Measurements from ENCODE around the gene FOXRED1. TPM values are rescaled to one million over a fixed set of nuclear protein-coding genes. Genes with fewer than 3 reads are reported as not detected.

Gene FOXRED1
- total and polyA plus RNA-seq, 2 donors (not counting 1 experiment from before 2014, with no cell fraction given), result 26.1 to 46.0 TPM

- ChIA-PET POLR2A (no interaction called here), CTCF (no interaction called here)
- Histone ChIP-seq H2AFZ (ENCODE audit: insufficient read depth, low read depth, low read length, poor library complexity, severe bottlenecking) (peak overlapping the region; percentile 84), H3K79me2 (ENCODE audit: control insufficient read depth, insufficient read depth, low read length) (peaks cover 40% of the 10 kb centered on the region), H3K27ac (ENCODE audit: low read length in 2 of 2) (peak overlapping the region; percentile 94 to 95), H3K9ac (ENCODE audit: low read length) (peak overlapping the region; percentile 86), H3K4me3 (ENCODE audit: control extremely low read depth in 1 of 5, extremely low read depth in 1 of 5, insufficient read depth in 1 of 5, low read depth in 2 of 5, low read length in 4 of 5) (peak overlapping the region; percentile 83 to 98 (median 89)), H3K36me3 (replicated peaks in 1 of 2; ENCODE audit: control extremely low read depth in 1 of 2, control insufficient read depth in 1 of 2, extremely low read depth in 1 of 2, insufficient read depth in 2 of 2, low read length in 1 of 2) (peaks cover 3 to 48% of the 10 kb centered on the region in 2 experiments), H3K4me2 (replicated peaks; ENCODE audit: low read depth, low read length, poor library complexity, severe bottlenecking) (peak overlapping the region; percentile 86), H3K4me1 (ENCODE audit: control insufficient read depth in 2 of 2, insufficient read depth in 2 of 2, low read length in 2 of 2) (peaks cover 14 to 20% of the 10 kb centered on the region in 2 donors), H3K27me3 (replicated peaks in 1 of 4; ENCODE audit: control extremely low read depth in 1 of 4, control insufficient read depth in 3 of 4, insufficient read depth in 4 of 4, low read length in 3 of 4) (no peaks in the 10 kb centered on the region), H3K9me3 (ENCODE audit: control extremely low read depth in 1 of 3, control insufficient read depth in 2 of 3, insufficient read depth in 1 of 3, low read length in 2 of 3) (no peaks in the 10 kb centered on the region), H4K20me1 (ENCODE audit: control insufficient read depth, insufficient read depth, low read length, poor library complexity, severe bottlenecking) (no peaks in the 10 kb centered on the region)
- Mint-ChIP-seq H3K27ac (peak overlapping the region; percentile 93), H3K27me3 (no peaks in the 10 kb centered on the region), H3K4me3 (peak overlapping the region; percentile 96), H3K9me3 (ENCODE audit: insufficient read depth) (no peaks in the 10 kb centered on the region), H3K4me1 (peaks cover 36% of the 10 kb centered on the region)
- no peak for TF ChIP-seq EZH2 (IDR thresholded peaks at IDR 0.05; ENCODE audit: borderline replicate concordance, insufficient read depth, low read depth, low read length, poor library complexity, severe bottlenecking)
- no peak for TF ChIP-seq CTCF (IDR thresholded peaks at IDR 0.05)
- 94% methylated on average over 5 of the region's 6 CpGs for WGBS (ENCODE audit: insufficient coverage)
- ATAC-seq (ENCODE audit: low read depth) (no peak), DNase-seq (no peak)
- intact Hi-C loops (cut with micrococcal nuclease), result loop anchor here (2.0 to 10.0 kb wide), 3 partner anchors 205 to 673 kb away; partner anchors contain the start of genes CDON, HYLS1 and STT3A
These were observed 1.3 kb upstream of the FOXRED1 start for GRCh38 chr11:126267650-126268049.

DNA sequence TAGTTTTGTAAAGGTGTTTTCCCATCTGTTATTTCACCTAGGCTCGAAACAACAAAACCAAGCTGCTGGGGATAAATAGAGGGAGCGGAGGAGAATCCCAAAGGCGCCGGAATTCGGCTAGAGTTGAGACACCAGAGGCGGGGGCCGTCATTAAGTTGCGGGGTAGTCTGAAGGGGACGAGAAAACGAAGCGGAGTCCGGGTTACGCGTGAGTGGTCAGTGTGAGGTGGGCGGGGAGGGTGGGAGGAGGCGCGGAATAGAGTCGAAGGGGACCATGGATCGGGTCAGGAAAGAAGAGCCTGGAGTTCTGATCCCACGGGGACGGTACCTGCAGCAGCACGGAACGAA, 620 bp upstream of the FOXRED1 start:
- TF ChIP-seq CTCF (IDR thresholded peaks at IDR 0.05) (no peak), EZH2 (IDR thresholded peaks at IDR 0.05; ENCODE audit: borderline replicate concordance, insufficient read depth, low read depth, low read length, poor library complexity, severe bottlenecking) (no peak)
- intact Hi-C loops (cut with micrococcal nuclease), result loop anchor here (2.0 to 10.0 kb wide), 3 partner anchors 206 to 674 kb away; partner anchors contain the start of genes CDON, HYLS1 and STT3A
- Histone ChIP-seq H3K4me1 (ENCODE audit: control insufficient read depth in 2 of 2, insufficient read depth in 2 of 2, low read length in 2 of 2) (peaks cover 14 to 20% of the 10 kb centered on the region in 2 donors), H3K36me3 (replicated peaks in 1 of 2; ENCODE audit: control extremely low read depth in 1 of 2, control insufficient read depth in 1 of 2, extremely low read depth in 1 of 2, insufficient read depth in 2 of 2, low read length in 1 of 2) (peaks cover 3 to 48% of the 10 kb centered on the region in 2 experiments), H3K79me2 (ENCODE audit: control insufficient read depth, insufficient read depth, low read length) (peaks cover 41% of the 10 kb centered on the region), H3K4me3 (ENCODE audit: control extremely low read depth in 1 of 5, extremely low read depth in 1 of 5, insufficient read depth in 1 of 5, low read depth in 2 of 5, low read length in 4 of 5) (peak overlapping the region; percentile 83 to 98 (median 89)), H3K27ac (ENCODE audit: low read length in 2 of 2) (peak overlapping the region; percentile 94 to 95), H3K27me3 (replicated peaks in 1 of 4; ENCODE audit: control extremely low read depth in 1 of 4, control insufficient read depth in 3 of 4, insufficient read depth in 4 of 4, low read length in 3 of 4) (no peaks in the 10 kb centered on the region), H4K20me1 (ENCODE audit: control insufficient read depth, insufficient read depth, low read length, poor library complexity, severe bottlenecking) (no peaks in the 10 kb centered on the region), H3K4me2 (replicated peaks; ENCODE audit: low read depth, low read length, poor library complexity, severe bottlenecking) (peak overlapping the region; percentile 86), H2AFZ (ENCODE audit: insufficient read depth, low read depth, low read length, poor library complexity, severe bottlenecking) (peak overlapping the region; percentile 84), H3K9me3 (ENCODE audit: control extremely low read depth in 1 of 3, control insufficient read depth in 2 of 3, insufficient read depth in 1 of 3, low read length in 2 of 3) (no peaks in the 10 kb centered on the region), H3K9ac (ENCODE audit: low read length) (peak overlapping the region; percentile 86)
- H3K27me3 Mint-ChIP-seq, result no peaks in the 10 kb centered on the region
- peak overlapping the region; percentile 93 for H3K27ac Mint-ChIP-seq
- CTCF ChIA-PET, result no interaction called here
- H3K9me3 Mint-ChIP-seq (ENCODE audit: insufficient read depth), result no peaks in the 10 kb centered on the region
- DNase-seq, result no peak
- WGBS (ENCODE audit: insufficient coverage), result 0% methylated on average over 22 of the region's 23 CpGs
- peak; percentile 0 for ATAC-seq (ENCODE audit: low read depth)
- H3K4me1 Mint-ChIP-seq, result peaks cover 36% of the 10 kb centered on the region
- POLR2A ChIA-PET, result interaction anchor here (0.5 to 1.6 kb wide), 6 partner anchors 14 to 57 kb away, joined by 3 to 9 read pairs (median 4); partner anchors contain the start of genes DCPS, FAM118B, RPUSD4 and TIRAP
- peak overlapping the region; percentile 96 for H3K4me3 Mint-ChIP-seq
